H1 (cell line): Measurements from ENCODE around the gene TNIK. TPM values are rescaled to one million over a fixed set of nuclear protein-coding genes. Genes with fewer than 3 reads are reported as not detected.

Experiments
- CTCF ChIA-PET: fragments of 300-600 bp; sonication (Branson Sonifier 250); formaldehyde crosslinking; loops from one replicate; lab custom pipeline; 2021; ENCODE audit not compliant: partially characterized antibody; lab: Charles Lee
- POLR2A ChIA-PET: fragments of 300-600 bp; sonication (Branson Sonifier 250); formaldehyde crosslinking; loops from one replicate; lab custom pipeline; 2021; ENCODE audit warnings: inconsistent platforms; ENCODE audit not compliant: partially characterized antibody; lab: Charles Lee
- DNase-seq, 2 experiments: peaks; one replicate each; pipeline versions ENCODE4 v3.0.0 to v3.0.0-alpha.2; 2010 to 2022; ENCODE audit warnings: low spot score in 2 of 2, low read depth in 1 of 2, mixed read lengths in 1 of 2
- FAIRE-seq: peaks from 2 replicates; lab custom pipeline; 2011; peaks lifted over from hg19 to GRCh38; lab: Jason Lieb, UNC
- H2AFZ ChIP-seq: 2 replicates; pipeline ENCODE4 v1.8.1; 2012; ENCODE audit warnings: low read length, inconsistent platforms
- H2AK5ac ChIP-seq: 2 replicates; pipeline ENCODE4 v1.6.1; 2013; ENCODE audit warnings: low read depth, low read length
- H2BK120ac ChIP-seq: replicated peaks from 2 replicates; pipeline ENCODE3; 2013; ENCODE audit warnings: low read depth, low read length, inconsistent platforms
- H2BK12ac ChIP-seq: 2 replicates; pipeline ENCODE4 v1.6.1; 2013; ENCODE audit warnings: low read depth, low read length
- H2BK15ac ChIP-seq: 2 replicates; pipeline ENCODE4 v1.6.1; 2013; ENCODE audit warnings: low read length
- H2BK20ac ChIP-seq: 2 replicates; pipeline ENCODE4 v1.6.1; 2013; ENCODE audit warnings: low read length
- H2BK5ac ChIP-seq: 2 replicates; pipeline ENCODE4 v1.6.1; 2013; ENCODE audit warnings: low read depth, low read length
- H3K14ac ChIP-seq: 2 replicates; pipeline ENCODE4 v1.6.1; 2013; ENCODE audit warnings: inconsistent platforms; ENCODE audit not compliant: insufficient read length
- H3K18ac ChIP-seq: 2 replicates; pipeline ENCODE4 v1.6.1; 2013; ENCODE audit warnings: low read length; ENCODE audit errors: extremely low read depth
- H3K23ac ChIP-seq: 2 replicates; pipeline ENCODE4 v1.6.1; 2013; ENCODE audit warnings: inconsistent platforms; ENCODE audit not compliant: insufficient read length
- H3K23me2 ChIP-seq: 2 replicates; pipeline ENCODE4 v1.6.1; 2013; ENCODE audit warnings: low read depth, low read length
- H3K27ac ChIP-seq: 2 replicates; pipeline ENCODE4 v1.6.1; 2011; ENCODE audit warnings: low read depth, low read length, inconsistent platforms
- H3K27me3 ChIP-seq, 4 experiments: replicated peaks in 1 of 4; 1 replicate in 1 of 4; 2 replicates in 3 of 4; pipeline versions ENCODE4 v1.6.1 to v1.8.1; 2011 to 2013; ENCODE audit warnings: low read length in 3 of 4, mild to moderate bottlenecking in 3 of 4, inconsistent platforms in 2 of 4, mixed read lengths in 2 of 4, moderate library complexity in 1 of 4; ENCODE audit not compliant: control insufficient read depth in 3 of 4, insufficient read depth in 3 of 4; ENCODE audit errors: extremely low read depth in 1 of 4
- H3K36me3 ChIP-seq, 4 experiments: 2 replicates each; pipeline versions ENCODE4 v1.6.1 to v1.8.1; 2011 to 2013; ENCODE audit warnings: mild to moderate bottlenecking in 4 of 4, low read length in 3 of 4, moderate library complexity in 2 of 4, control low read depth in 1 of 4, inconsistent platforms in 1 of 4; ENCODE audit not compliant: insufficient read depth in 4 of 4, control insufficient read depth in 2 of 4
- H3K4ac ChIP-seq: replicated peaks from 2 replicates; pipeline ENCODE3; 2013; ENCODE audit warnings: low read length, low read depth, mixed read lengths, inconsistent platforms; ENCODE audit not compliant: insufficient read length
- H3K4me1 ChIP-seq, 4 experiments: replicated peaks in 1 of 4; 1 replicate in 1 of 4; 2 replicates in 3 of 4; pipeline versions ENCODE4 v1.6.1 to v1.8.1; 2011 to 2013; ENCODE audit warnings: low read length in 3 of 4, inconsistent platforms in 2 of 4, mixed read lengths in 1 of 4; ENCODE audit not compliant: insufficient read depth in 4 of 4, control insufficient read depth in 3 of 4
- H3K4me2 ChIP-seq, 2 experiments: 2 replicates each; pipeline versions ENCODE4 v1.6.1 to v1.8.1; 2011 to 2013; ENCODE audit warnings: low read depth in 2 of 2, low read length in 2 of 2, control low read depth in 1 of 2, inconsistent platforms in 1 of 2, mild to moderate bottlenecking in 1 of 2; ENCODE audit not compliant: insufficient read depth in 1 of 2
- H3K4me3 ChIP-seq, 4 experiments: fragments of 200-600, 300-600 bp in 1 of 4; sonication (generic), shearing (Covaris generic), sonication (Bioruptor Twin) in 1 of 4; 2 replicates each; pipeline versions ENCODE4 v1.5.1 to v1.8.1; 2011 to 2016; ENCODE audit warnings: low read length in 4 of 4, low read depth in 3 of 4, control low read depth in 2 of 4, inconsistent platforms in 2 of 4, mild to moderate bottlenecking in 2 of 4, mixed read lengths in 1 of 4, moderate library complexity in 1 of 4; ENCODE audit not compliant: insufficient read depth in 2 of 4; ENCODE audit errors: extremely low read depth in 1 of 4
- H3K56ac ChIP-seq: replicated peaks from 2 replicates; pipeline ENCODE3; 2013; ENCODE audit warnings: low read depth, mild to moderate bottlenecking, mixed read lengths, low read length, inconsistent platforms; ENCODE audit not compliant: insufficient read length
- H3K79me1 ChIP-seq: 2 replicates; pipeline ENCODE4 v1.6.1; 2013; ENCODE audit warnings: low read depth, low read length, control low read depth
- H3K79me2 ChIP-seq, 2 experiments: 2 replicates each; pipeline versions ENCODE4 v1.6.1 to v1.8.1; 2012 to 2013; ENCODE audit warnings: low read length in 2 of 2, mild to moderate bottlenecking in 2 of 2, inconsistent platforms in 1 of 2; ENCODE audit not compliant: insufficient read depth in 2 of 2, control insufficient read depth in 1 of 2
- H3K9ac ChIP-seq, 4 experiments: replicated peaks in 1 of 4; 1 replicate in 1 of 4; 2 replicates in 3 of 4; pipeline versions ENCODE4 v1.6.1 to v1.8.1; 2011 to 2013; ENCODE audit warnings: low read depth in 3 of 4, low read length in 3 of 4, control low read depth in 2 of 4, mild to moderate bottlenecking in 2 of 4, moderate library complexity in 2 of 4, inconsistent platforms in 1 of 4; ENCODE audit errors: extremely low read depth in 1 of 4
- H3K9me3 ChIP-seq, 2 experiments: 2 replicates each; pipeline versions ENCODE4 v1.6.1 to v1.8.1; 2012 to 2013; ENCODE audit warnings: mild to moderate bottlenecking in 2 of 2, moderate library complexity in 2 of 2, control low read depth in 1 of 2, inconsistent platforms in 1 of 2, low read depth in 1 of 2, low read length in 1 of 2, mixed read lengths in 1 of 2; ENCODE audit not compliant: insufficient read depth in 2 of 2
- H4K20me1 ChIP-seq, 2 experiments: replicated peaks in 1 of 2; 2 replicates each; pipeline versions ENCODE3 to v1.8.1; 2011 to 2013; ENCODE audit warnings: inconsistent platforms in 2 of 2, low read length in 2 of 2, mild to moderate bottlenecking in 1 of 2; ENCODE audit not compliant: insufficient read depth in 2 of 2, control insufficient read depth in 1 of 2
- H4K5ac ChIP-seq: 2 replicates; pipeline ENCODE4 v1.6.1; 2013; ENCODE audit warnings: low read length, low read depth, mixed read lengths, inconsistent platforms; ENCODE audit not compliant: insufficient read length
- H4K8ac ChIP-seq: 2 replicates; pipeline ENCODE4 v1.8.0; 2013; ENCODE audit warnings: mild to moderate bottlenecking, moderate library complexity, low read length, inconsistent platforms; ENCODE audit not compliant: insufficient read depth; ENCODE audit errors: extremely low read depth
- H4K91ac ChIP-seq: replicated peaks from 2 replicates; pipeline ENCODE3; 2013; ENCODE audit warnings: low read length, mixed read lengths, inconsistent platforms; ENCODE audit not compliant: insufficient read length
- CEBPB ChIP-seq: IDR thresholded peaks from 2 replicates; pipeline ENCODE4 v1.6.1; 2012; ENCODE audit warnings: low read depth, low read length
- CTBP2 ChIP-seq: IDR thresholded peaks from 2 replicates; pipeline ENCODE4 v1.7.0; 2011; ENCODE audit warnings: borderline replicate concordance, mild to moderate bottlenecking, moderate library complexity, mixed read lengths, low read length; ENCODE audit not compliant: insufficient read depth, insufficient read length
- SIN3A ChIP-seq, 2 experiments: IDR thresholded peaks in 1 of 2; conservative IDR thresholded peaks in 1 of 2; 2 replicates each; pipeline ENCODE4 v1.6.1; 2011 to 2012; ENCODE audit warnings: low read length in 2 of 2, improper control_type of control experiment in 1 of 2, low read depth in 1 of 2, mild to moderate bottlenecking in 1 of 2
- WGBS, 2 experiments: shearing (Covaris generic) in 1 of 2; methylation state at CpG; one replicate each; pipeline versions ENCODE4 v1.1.6 to v1.1.7; 2013 to 2015; ENCODE audit warnings: low lambda C conversion rate in 2 of 2, mixed read lengths in 2 of 2, inconsistent platforms in 1 of 2, low coverage in 1 of 2, missing lambda C conversion rate in 1 of 2; ENCODE audit not compliant: insufficient replicate concordance in 2 of 2, insufficient coverage in 1 of 2, insufficient read length in 1 of 2; ENCODE audit errors: extremely low coverage in 1 of 2, missing lambda C conversion rate in 1 of 2; 5-methylcytosine and 5-hydroxymethylcytosine counted together
- polyA plus RNA-seq, 7 experiments: library from polyadenylated mRNA; depleted of rRNA in 3 of 7; stranded (reverse) in 5 of 7; unstranded in 2 of 7; fragments of >200 nt in 5 of 7; fragments of 200-250 nt in 2 of 7; gene quantifications; 1 replicate in 5 of 7; 2 replicates in 1 of 7; 4 replicates in 1 of 7; pipeline versions ENCODE4 v1.2.1 to v1.2.3, GENCODE V29; 2011 to 2013; ENCODE audit warnings: missing spikeins in 2 of 7, mixed read lengths in 2 of 7
- total RNA-seq: library from RNA; stranded (reverse); fragmentation: NEBNext Ultra II Directional; extraction: Animal tissue kit (Norgen Biotek cat#: 25700); gene quantifications from 2 replicates; pipeline ENCODE4 v1.2.1, GENCODE V29; 2021

TNIK gene
- total and polyA plus RNA-seq, 2 of the 8 experiments (the other 6 are each of a cell fraction or from before 2014, with no cell fraction given), result 7.4 to 42.0 TPM

DNA sequence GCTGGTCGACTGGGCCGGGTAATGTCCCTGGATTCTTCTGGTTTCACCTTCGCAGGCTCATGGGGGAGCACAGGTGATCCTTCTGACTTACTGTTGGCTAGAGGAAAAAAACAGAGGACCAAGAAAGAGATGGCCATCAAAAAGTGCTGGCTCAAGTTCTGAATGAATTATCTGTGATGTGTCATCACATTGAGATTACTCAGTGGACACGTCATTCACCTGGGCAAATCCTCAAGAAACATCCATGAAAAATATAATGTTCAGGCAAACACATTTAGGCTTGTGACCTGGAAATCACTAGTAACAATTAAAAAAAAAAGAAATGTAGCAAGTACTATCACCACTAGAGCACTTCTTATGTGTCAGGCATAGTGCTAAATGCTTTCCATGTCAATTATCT, 352.1 kb downstream of the TNIK start:
- no peak overlapping the region for H3K4me2 ChIP-seq
- FAIRE-seq (no peak), DNase-seq (no peak)
- H3K4me3 ChIP-seq, result no peak overlapping the region
- H3K4ac ChIP-seq, result no peak overlapping the region
- H2BK12ac ChIP-seq, result no peak overlapping the region
- H3K18ac ChIP-seq, result no peak overlapping the region
- no peak overlapping the region for H2BK15ac ChIP-seq
- no peak overlapping the region for H3K9ac ChIP-seq
- no peak overlapping the region for H4K8ac ChIP-seq
- H3K79me2 ChIP-seq, result no peaks in the 10 kb centered on the region
- ChIA-PET POLR2A (no interaction called here), CTCF (interaction anchor here (0.7 to 1.3 kb wide), 2 partner anchors 60 to 146 kb away, joined by 3 read pairs; no protein-coding TSS in a partner anchor)
- H2BK20ac ChIP-seq, result no peak overlapping the region
- H2AK5ac ChIP-seq, result no peak overlapping the region
- no peaks in the 10 kb centered on the region for H3K9me3 ChIP-seq
- no peaks in the 10 kb centered on the region for H4K20me1 ChIP-seq
- no peak overlapping the region for H4K91ac ChIP-seq
- no peak overlapping the region for H3K23ac ChIP-seq
- no peaks in the 10 kb centered on the region for H3K27me3 ChIP-seq
- no peak overlapping the region for H3K14ac ChIP-seq
- no peak overlapping the region for H4K5ac ChIP-seq
- 64% methylated on average over 4 of the region's 4 CpGs; no CpG with 5 or more reads in 1 of the 2 experiments for WGBS, 2 experiments
- H2BK5ac ChIP-seq, result no peak overlapping the region
- H2BK120ac ChIP-seq, result no peak overlapping the region
- no peaks in the 10 kb centered on the region for H3K4me1 ChIP-seq
- H3K23me2 ChIP-seq, result no peaks in the 10 kb centered on the region
- H3K36me3 ChIP-seq, result peaks cover 0 to 3% (median 0%) of the 10 kb centered on the region in 4 experiments; a peak in 1 of 8 replicates
- no peaks in the 10 kb centered on the region for H3K79me1 ChIP-seq
- H3K27ac ChIP-seq, result no peak overlapping the region
- H3K56ac ChIP-seq, result no peak overlapping the region
- H2AFZ ChIP-seq, result no peak overlapping the region
- no peak for TF ChIP-seq SIN3A (conservative IDR thresholded peaks at IDR 0.05 in 1 of 2, IDR thresholded peaks at IDR 0.05 in 1 of 2; ENCODE audit: low read depth in 1 of 2, low read length in 2 of 2)
- TF ChIP-seq CTBP2, result no peak
- no peak for TF ChIP-seq CEBPB
